ENCODE measurements around the gene SEC24A. TPM values are rescaled to one million over a fixed set of nuclear protein-coding genes. Genes with fewer than 3 reads are reported as not detected.

Gene SEC24A
- total RNA-seq, 1 experiment from 2014 or later, result 5.6 TPM

DNA sequence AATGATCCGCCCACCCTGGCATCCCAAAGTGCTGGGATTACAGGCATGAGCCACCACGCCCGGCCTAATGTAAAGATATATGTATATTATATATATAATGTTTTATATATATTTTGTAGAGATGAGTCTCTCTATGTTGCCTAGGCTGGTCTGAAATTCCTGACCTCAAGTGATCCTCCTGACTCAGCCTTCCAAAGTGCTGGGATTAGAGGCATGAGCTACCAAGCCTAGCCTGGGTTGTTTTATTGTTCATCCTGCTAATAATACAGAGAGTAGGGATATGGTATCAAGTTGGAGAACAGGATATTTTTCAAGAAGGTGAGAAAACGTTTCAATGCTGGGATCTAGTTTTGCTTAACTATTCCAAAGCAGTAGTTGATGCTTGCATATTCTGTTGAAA lies 2.9 kb downstream of the SEC24A start:
- ATAC-seq (no peak), DNase-seq (no peak)
- no peaks in the 10 kb centered on the region for H3F3A ChIP-seq (ENCODE audit: low read length, unreplicated experiment)
- no peaks in the 10 kb centered on the region for H3K27me3 ChIP-seq (ENCODE audit: low read length)
- H2AFZ ChIP-seq (ENCODE audit: low read length), result no peak overlapping the region
- no peaks in the 10 kb centered on the region for H3K9me2 ChIP-seq (replicated peaks; ENCODE audit: low read length)
- ChIA-PET CTCF (no interaction called here), POLR2A (ENCODE audit: unreplicated experiment) (no interaction called here)
- H3K4me1 ChIP-seq (ENCODE audit: insufficient read depth, low read length), result peaks cover 14% of the 10 kb centered on the region
- peaks cover 77% of the 10 kb centered on the region for H3K79me2 ChIP-seq (ENCODE audit: low read length)
- no peak overlapping the region for H3K9ac ChIP-seq (ENCODE audit: low read length)
- no peak overlapping the region for H3K27ac ChIP-seq (ENCODE audit: low read length)
- BruUV-seq (replicated peaks), result no TSS peak
- H3K9me3 ChIP-seq (ENCODE audit: low read length), result no peaks in the 10 kb centered on the region
- TF ChIP-seq, protein P1, sequence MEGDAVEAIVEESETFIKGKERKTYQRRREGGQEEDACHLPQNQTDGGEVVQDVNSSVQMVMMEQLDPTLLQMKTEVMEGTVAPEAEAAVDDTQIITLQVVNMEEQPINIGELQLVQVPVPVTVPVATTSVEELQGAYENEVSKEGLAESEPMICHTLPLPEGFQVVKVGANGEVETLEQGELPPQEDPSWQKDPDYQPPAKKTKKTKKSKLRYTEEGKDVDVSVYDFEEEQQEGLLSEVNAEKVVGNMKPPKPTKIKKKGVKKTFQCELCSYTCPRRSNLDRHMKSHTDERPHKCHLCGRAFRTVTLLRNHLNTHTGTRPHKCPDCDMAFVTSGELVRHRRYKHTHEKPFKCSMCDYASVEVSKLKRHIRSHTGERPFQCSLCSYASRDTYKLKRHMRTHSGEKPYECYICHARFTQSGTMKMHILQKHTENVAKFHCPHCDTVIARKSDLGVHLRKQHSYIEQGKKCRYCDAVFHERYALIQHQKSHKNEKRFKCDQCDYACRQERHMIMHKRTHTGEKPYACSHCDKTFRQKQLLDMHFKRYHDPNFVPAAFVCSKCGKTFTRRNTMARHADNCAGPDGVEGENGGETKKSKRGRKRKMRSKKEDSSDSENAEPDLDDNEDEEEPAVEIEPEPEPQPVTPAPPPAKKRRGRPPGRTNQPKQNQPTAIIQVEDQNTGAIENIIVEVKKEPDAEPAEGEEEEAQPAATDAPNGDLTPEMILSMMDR (conservative IDR thresholded peaks at IDR 0.05; ENCODE audit: low read depth, low read length), result no peak
- no peak for TF ChIP-seq EZH2phosphoT487 (IDR thresholded peaks at IDR 0.05; ENCODE audit: borderline replicate concordance, low read length)
- TF ChIP-seq EZH2 (IDR thresholded peaks at IDR 0.05; ENCODE audit: low read length, unreplicated experiment), result no peak
- intact Hi-C loops (cut with micrococcal nuclease), result no loop called here
- H4K20me1 ChIP-seq (ENCODE audit: low read length), result 0 out of 2 replicates have a peak, but pooled peaks cover 3% of the 10 kb centered on the region
- H3K36me3 ChIP-seq (ENCODE audit: low read depth, low read length), result no peaks in the 10 kb centered on the region
- H3K4me2 ChIP-seq (ENCODE audit: low read length), result no peak overlapping the region
- H3K4me3 ChIP-seq (ENCODE audit: low read length), result no peak overlapping the region

DNA sequence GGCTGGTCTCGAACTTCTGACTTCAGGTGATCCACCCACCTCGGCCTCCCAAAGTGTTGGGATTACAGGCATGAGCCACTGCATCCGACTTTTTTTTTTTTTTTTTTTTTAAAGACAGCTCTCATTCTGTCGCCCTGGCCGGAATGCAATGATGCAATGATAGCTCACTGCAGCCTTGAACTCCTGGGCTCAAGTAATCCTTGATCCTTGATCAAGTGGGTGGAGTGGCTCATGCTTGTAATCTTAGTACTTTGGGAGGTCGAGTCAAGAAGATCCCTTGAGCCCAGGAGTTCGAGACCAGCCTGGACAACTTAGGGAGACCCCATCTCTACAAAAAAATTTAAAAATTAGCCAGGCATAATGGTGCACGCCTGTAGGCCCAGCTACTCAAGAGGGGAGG lies 8.1 kb downstream of the SEC24A start:
- no peak overlapping the region for H3K9ac ChIP-seq (ENCODE audit: low read length)
- TF ChIP-seq EZH2 (IDR thresholded peaks at IDR 0.05; ENCODE audit: low read length, unreplicated experiment) (no peak), EZH2phosphoT487 (IDR thresholded peaks at IDR 0.05; ENCODE audit: borderline replicate concordance, low read length) (no peak)
- TF ChIP-seq, protein P1 (conservative IDR thresholded peaks at IDR 0.05; ENCODE audit: low read depth, low read length), result no peak
- no peak for ATAC-seq
- H3K27ac ChIP-seq (ENCODE audit: low read length), result no peak overlapping the region
- DNase-seq, result no peak
- no peaks in the 10 kb centered on the region for H3F3A ChIP-seq (ENCODE audit: low read length, unreplicated experiment)
- CTCF ChIA-PET, result no interaction called here
- H3K9me3 ChIP-seq (ENCODE audit: low read length), result no peaks in the 10 kb centered on the region
- peaks cover 5% of the 10 kb centered on the region; the same call in 1 of the 2 replicates for H3K36me3 ChIP-seq (ENCODE audit: low read depth, low read length)
- no peaks in the 10 kb centered on the region for H3K4me1 ChIP-seq (ENCODE audit: insufficient read depth, low read length)
- H3K79me2 ChIP-seq (ENCODE audit: low read length), result peaks cover 79% of the 10 kb centered on the region
- no peaks in the 10 kb centered on the region for H4K20me1 ChIP-seq (ENCODE audit: low read length)
- POLR2A ChIA-PET (ENCODE audit: unreplicated experiment), result no interaction called here
- intact Hi-C loops (cut with micrococcal nuclease), result no loop called here
- no peaks in the 10 kb centered on the region for H3K27me3 ChIP-seq (ENCODE audit: low read length)
- BruUV-seq (replicated peaks), result no TSS peak
- H3K4me2 ChIP-seq (ENCODE audit: low read length), result no peak overlapping the region
- no peaks in the 10 kb centered on the region for H3K9me2 ChIP-seq (replicated peaks; ENCODE audit: low read length)
- H3K4me3 ChIP-seq (ENCODE audit: low read length), result no peak overlapping the region
- H2AFZ ChIP-seq (ENCODE audit: low read length), result no peak overlapping the region

- Histone ChIP-seq H3K4me3 (ENCODE audit: low read length) (no peak overlapping the region), H3K27ac (ENCODE audit: low read length) (no peak overlapping the region), H3K9ac (ENCODE audit: low read length) (no peak overlapping the region), H3F3A (ENCODE audit: low read length, unreplicated experiment) (no peaks in the 10 kb centered on the region), H3K9me3 (ENCODE audit: low read length) (no peaks in the 10 kb centered on the region), H3K27me3 (ENCODE audit: low read length) (no peaks in the 10 kb centered on the region), H3K36me3 (ENCODE audit: low read depth, low read length) (peaks cover 5% of the 10 kb centered on the region; the same call in 1 of the 2 replicates), H3K79me2 (ENCODE audit: low read length) (peaks cover 72% of the 10 kb centered on the region), H3K4me2 (ENCODE audit: low read length) (no peak overlapping the region), H3K9me2 (replicated peaks; ENCODE audit: low read length) (no peaks in the 10 kb centered on the region), H3K4me1 (ENCODE audit: insufficient read depth, low read length) (no peaks in the 10 kb centered on the region), H2AFZ (ENCODE audit: low read length) (no peak overlapping the region), H4K20me1 (ENCODE audit: low read length) (no peaks in the 10 kb centered on the region)
- BruUV-seq (replicated peaks), result no TSS peak
- CTCF ChIA-PET, result no interaction called here
- DNase-seq (no peak), ATAC-seq (no peak)
- TF ChIP-seq EZH2phosphoT487 (IDR thresholded peaks at IDR 0.05; ENCODE audit: borderline replicate concordance, low read length), result no peak
- TF ChIP-seq EZH2 (IDR thresholded peaks at IDR 0.05; ENCODE audit: low read length, unreplicated experiment), result no peak
- intact Hi-C loops (cut with micrococcal nuclease), result no loop called here
- POLR2A ChIA-PET (ENCODE audit: unreplicated experiment), result no interaction called here
These were observed 10.9 kb downstream of the SEC24A start for GRCh38 chr5:134659456-134659855.
